Measurements from ENCODE around the gene CELSR1. TPM values are rescaled to one million over a fixed set of nuclear protein-coding genes. Genes with fewer than 3 reads are reported as not detected.

Gene CELSR1
- total RNA-seq, 2 donors from 2014 or later: 24.4 to 34.1 TPM

GRCh38 chr22:46571642-46572250, 34.3 kb upstream of the CELSR1 start:
- Mint-ChIP-seq H3K4me1 (peaks cover 17% of the 10 kb centered on the region), H3K27ac (no peak overlapping the region)
- TF ChIP-seq CTCF (conservative IDR thresholded peaks at IDR 0.05): no peak

GRCh38 chr22:46569848-46570695, 32.7 kb upstream of the CELSR1 start:
- no peaks in the 10 kb centered on the region for H3K36me3 ChIP-seq (ENCODE audit: control insufficient read depth, insufficient read depth, low read length)
- peak; percentile 24 for TF ChIP-seq CTCF (conservative IDR thresholded peaks at IDR 0.05)
- Mint-ChIP-seq H3K36me3 (ENCODE audit: low read depth) (no peaks in the 10 kb centered on the region), H3K4me3 (no peak overlapping the region), H3K9me3 (peaks cover 15% of the 10 kb centered on the region), H3K27me3 (ENCODE audit: insufficient read depth) (peaks cover 9% of the 10 kb centered on the region), H3K27ac (no peak overlapping the region), H3K4me1 (peaks cover 5% of the 10 kb centered on the region)
- H3K27ac ChIP-seq (ENCODE audit: low read depth, low read length): no peak overlapping the region
- H3K4me1 ChIP-seq (ENCODE audit: control insufficient read depth, insufficient read depth, low read length): no peaks in the 10 kb centered on the region
- H3K4me3 ChIP-seq (ENCODE audit: low read length): no peak overlapping the region
- no peak overlapping the region for H3K9ac ChIP-seq (ENCODE audit: extremely low read depth, low read length, poor library complexity, severe bottlenecking)
- no peaks in the 10 kb centered on the region for H3K27me3 ChIP-seq (ENCODE audit: control insufficient read depth, insufficient read depth, low read length, poor library complexity, severe bottlenecking)
- 87 to 92% methylated on average over 15 to 17 of the region's 17 CpGs for WGBS, 2 experiments (ENCODE audit: insufficient coverage in 1 of 2, insufficient read length in 1 of 2)
- peaks cover 8% of the 10 kb centered on the region for H3K9me3 ChIP-seq (ENCODE audit: control insufficient read depth, low read length)
- peak; percentile 49 for DNase-seq

More at GRCh38 chr22:46571642-46572250, 34.3 kb upstream of the CELSR1 start:
- no peaks in the 10 kb centered on the region for H3K36me3 ChIP-seq (ENCODE audit: control insufficient read depth, insufficient read depth, low read length)
- no peak overlapping the region for H3K9ac ChIP-seq (ENCODE audit: extremely low read depth, low read length, poor library complexity, severe bottlenecking)
- no peak for DNase-seq
- 66 to 100% methylated on average over 2 to 7 of the region's 7 CpGs for WGBS, 2 experiments (ENCODE audit: insufficient coverage in 1 of 2, insufficient read length in 1 of 2)
- no peaks in the 10 kb centered on the region for H3K27me3 ChIP-seq (ENCODE audit: control insufficient read depth, insufficient read depth, low read length, poor library complexity, severe bottlenecking)
- Mint-ChIP-seq H3K27me3 (ENCODE audit: insufficient read depth) (peaks cover 9% of the 10 kb centered on the region), H3K4me3 (no peak overlapping the region), H3K9me3 (peaks cover 15% of the 10 kb centered on the region), H3K36me3 (ENCODE audit: low read depth) (no peaks in the 10 kb centered on the region)
- H3K9me3 ChIP-seq (ENCODE audit: control insufficient read depth, low read length): peaks cover 8% of the 10 kb centered on the region
- no peak overlapping the region for H3K4me3 ChIP-seq (ENCODE audit: low read length)
- no peak overlapping the region for H3K27ac ChIP-seq (ENCODE audit: low read depth, low read length)
- H3K4me1 ChIP-seq (ENCODE audit: control insufficient read depth, insufficient read depth, low read length): peaks cover 6% of the 10 kb centered on the region

- no peak for TF ChIP-seq CTCF (conservative IDR thresholded peaks at IDR 0.05)
- Histone ChIP-seq H3K4me1 (ENCODE audit: control insufficient read depth, insufficient read depth, low read length) (no peaks in the 10 kb centered on the region), H3K27me3 (ENCODE audit: control insufficient read depth, insufficient read depth, low read length, poor library complexity, severe bottlenecking) (no peaks in the 10 kb centered on the region), H3K4me3 (ENCODE audit: low read length) (no peak overlapping the region), H3K27ac (ENCODE audit: low read depth, low read length) (no peak overlapping the region), H3K9ac (ENCODE audit: extremely low read depth, low read length, poor library complexity, severe bottlenecking) (no peak overlapping the region), H3K9me3 (ENCODE audit: control insufficient read depth, low read length) (peaks cover 8% of the 10 kb centered on the region), H3K36me3 (ENCODE audit: control insufficient read depth, insufficient read depth, low read length) (no peaks in the 10 kb centered on the region)
- H3K4me1 Mint-ChIP-seq: no peaks in the 10 kb centered on the region
- no peak overlapping the region for H3K27ac Mint-ChIP-seq
- peaks cover 15% of the 10 kb centered on the region for H3K9me3 Mint-ChIP-seq
- H3K4me3 Mint-ChIP-seq: no peak overlapping the region
- no peaks in the 10 kb centered on the region for H3K36me3 Mint-ChIP-seq (ENCODE audit: low read depth)
- H3K27me3 Mint-ChIP-seq (ENCODE audit: insufficient read depth): peaks cover 8% of the 10 kb centered on the region
- 80 to 91% methylated on average over 17 to 23 of the region's 23 CpGs for WGBS, 2 experiments (ENCODE audit: insufficient coverage in 1 of 2, insufficient read length in 1 of 2)
- DNase-seq: no peak
Measured at GRCh38 chr22:46569055-46569847, 31.8 kb upstream of the CELSR1 start.
